ENCODE results near the gene ADIRF. TPM values are rescaled to one million over a fixed set of nuclear protein-coding genes. Genes with fewer than 3 reads are reported as not detected.
"Not testable (repeated sequence)": the region's sequence is repeated elsewhere in the genome, so short reads cannot be mapped to it uniquely, and the experiment has no call there.

Gene ADIRF
- total RNA-seq, 1 donor from 2014 or later = 599 TPM

DNA sequence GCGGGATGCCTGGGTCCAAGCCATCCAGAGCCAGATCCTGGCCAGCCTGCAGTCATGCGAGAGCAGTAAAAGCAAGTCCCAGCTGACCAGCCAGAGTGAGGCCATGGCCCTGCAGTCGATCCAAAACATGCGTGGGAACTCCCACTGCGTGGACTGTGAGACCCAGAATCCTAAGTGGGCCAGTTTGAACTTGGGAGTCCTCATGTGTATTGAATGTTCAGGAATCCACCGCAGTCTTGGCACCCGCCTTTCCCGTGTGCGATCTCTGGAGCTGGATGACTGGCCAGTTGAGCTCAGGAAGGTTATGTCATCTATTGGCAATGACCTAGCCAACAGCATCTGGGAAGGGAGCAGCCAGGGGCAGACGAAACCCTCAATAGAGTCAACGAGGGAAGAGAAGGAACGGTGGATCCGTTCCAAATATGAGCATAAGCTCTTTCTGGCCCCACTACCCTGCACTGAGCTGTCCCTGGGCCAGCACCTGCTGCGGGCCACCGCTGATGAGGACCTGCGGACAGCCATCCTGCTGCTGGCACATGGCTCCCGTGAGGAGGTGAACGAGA is 40.9 kb downstream of the ADIRF start:
- intact Hi-C loops (cut with DNase I); ATAC-seq; DNase-seq (ENCODE audit: low spot score): not testable (repeated sequence)

DNA sequence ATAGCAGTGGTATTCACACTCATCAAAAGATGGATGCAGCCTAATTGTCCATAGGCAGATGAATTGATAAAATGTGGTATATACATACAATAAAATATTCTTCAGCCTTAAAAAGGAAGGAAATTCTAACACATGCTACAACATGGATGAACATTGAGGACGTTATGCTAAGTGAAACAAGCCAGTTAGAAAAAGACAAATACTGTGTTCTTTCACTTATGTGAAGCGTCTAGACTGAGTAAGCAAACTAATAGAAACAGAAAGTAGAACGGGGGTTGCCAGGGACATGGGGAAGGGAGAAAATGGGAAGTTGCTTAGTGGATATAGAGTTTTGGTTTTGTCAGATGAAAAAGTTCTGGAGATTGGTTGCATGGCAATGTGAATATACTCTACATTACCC is 45.2 kb downstream of the ADIRF start:
- intact Hi-C loops (cut with DNase I); ATAC-seq; DNase-seq (ENCODE audit: low spot score): not testable (repeated sequence)

DNA sequence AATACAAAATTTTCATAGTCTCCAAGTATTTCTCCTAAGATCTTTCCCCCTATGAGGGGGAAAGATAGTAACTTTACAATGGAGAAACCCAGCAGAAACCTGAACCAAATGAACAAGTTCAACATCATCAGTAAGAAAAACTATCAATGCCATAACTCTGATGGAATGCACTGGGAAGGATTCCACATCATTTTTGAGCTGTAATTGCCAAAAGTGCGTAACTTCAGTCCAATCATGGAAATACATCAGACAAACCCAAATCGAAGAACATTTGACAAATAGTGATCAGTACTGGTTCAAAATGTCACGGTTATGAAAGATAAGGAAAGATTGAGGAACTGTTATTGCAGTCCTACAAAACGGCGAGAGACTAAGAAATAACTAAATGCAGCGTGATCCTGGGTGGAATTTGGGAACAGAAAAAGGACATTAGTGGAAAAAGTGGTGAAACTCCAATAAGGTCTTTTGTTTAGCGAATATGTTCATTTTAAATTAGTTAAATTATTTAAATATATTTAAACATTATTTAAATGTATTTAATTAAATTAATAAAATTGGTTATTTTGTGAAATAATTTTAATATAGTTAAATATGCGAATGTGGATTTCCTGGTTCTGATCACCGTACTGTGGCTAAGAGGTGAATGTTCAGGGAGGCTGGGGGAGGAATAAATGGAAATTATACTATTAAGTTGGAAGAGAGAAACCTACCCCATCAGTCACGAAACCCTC is 46.9 kb downstream of the ADIRF start:
- DNase-seq (ENCODE audit: low spot score); ATAC-seq; intact Hi-C loops (cut with DNase I): not testable (repeated sequence)

DNA sequence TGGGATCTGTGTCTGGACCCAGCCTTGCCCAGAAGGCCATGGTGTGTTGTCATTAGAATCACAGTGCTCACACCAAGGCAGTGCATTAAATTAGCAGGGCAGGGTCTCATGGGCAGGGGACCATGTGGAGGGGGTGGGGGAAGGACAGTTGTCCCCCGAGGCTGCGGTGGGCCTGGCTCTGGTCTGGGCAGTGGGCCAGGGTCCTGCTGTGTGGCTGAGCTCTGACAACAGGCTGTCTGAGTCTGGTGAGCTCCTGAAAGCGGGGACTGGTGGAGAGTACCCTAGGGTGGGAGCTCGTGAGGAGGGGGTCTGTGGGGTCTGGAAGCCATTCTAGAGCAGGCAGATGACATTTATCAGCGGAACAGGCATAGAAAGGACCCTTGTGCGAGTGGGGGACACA is 49.8 kb downstream of the ADIRF start:
- DNase-seq (ENCODE audit: low spot score); intact Hi-C loops (cut with DNase I): not testable (repeated sequence)

DNA sequence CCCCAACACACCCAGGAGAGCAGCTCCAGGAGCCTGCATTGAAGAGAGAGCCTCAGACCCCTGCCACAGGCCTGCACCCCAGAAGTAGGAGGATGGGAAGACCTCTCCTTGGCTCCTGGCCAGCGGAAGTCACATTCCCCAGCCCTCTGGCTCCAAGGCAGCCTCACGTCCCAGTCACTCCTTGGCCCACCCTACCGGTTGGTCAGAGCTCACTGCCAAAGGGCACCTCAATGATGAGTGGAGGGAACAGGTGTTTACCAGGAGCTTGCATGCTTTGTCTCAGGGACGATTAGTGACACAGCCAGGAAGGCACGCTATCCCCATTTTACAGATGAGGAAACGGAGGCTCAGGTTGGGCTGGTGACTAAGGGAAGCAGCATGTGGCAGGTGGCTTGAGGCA is 50.8 kb downstream of the ADIRF start:
- intact Hi-C loops (cut with DNase I) = not testable (repeated sequence)

More for the DNA sequence above, 49.8 kb downstream of the ADIRF start:
- not testable (repeated sequence) for ATAC-seq

DNA sequence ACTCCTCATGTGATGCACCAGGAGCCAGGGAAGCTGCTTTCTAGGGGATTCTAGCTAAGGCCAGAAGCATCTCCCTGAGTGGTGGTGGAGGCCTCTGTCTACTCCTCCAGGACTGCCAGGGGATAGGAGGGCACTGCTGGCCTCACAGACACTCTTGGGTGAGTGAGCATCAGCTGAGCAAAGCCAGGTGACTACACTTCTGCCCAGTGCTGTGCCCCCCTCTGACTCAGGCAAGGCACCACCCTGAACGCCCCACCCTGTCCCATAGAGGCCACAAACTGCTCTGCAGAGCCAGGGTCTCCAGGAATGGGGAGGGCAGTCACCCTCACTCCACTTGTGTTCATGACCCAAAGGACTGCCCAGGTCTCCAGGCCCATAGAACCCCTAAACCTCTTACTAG is 51.2 kb downstream of the ADIRF start:
- intact Hi-C loops (cut with DNase I); DNase-seq (ENCODE audit: low spot score); ATAC-seq: not testable (repeated sequence)

More for the DNA sequence above, 50.8 kb downstream of the ADIRF start:
- not testable (repeated sequence) for ATAC-seq; DNase-seq (ENCODE audit: low spot score)

DNA sequence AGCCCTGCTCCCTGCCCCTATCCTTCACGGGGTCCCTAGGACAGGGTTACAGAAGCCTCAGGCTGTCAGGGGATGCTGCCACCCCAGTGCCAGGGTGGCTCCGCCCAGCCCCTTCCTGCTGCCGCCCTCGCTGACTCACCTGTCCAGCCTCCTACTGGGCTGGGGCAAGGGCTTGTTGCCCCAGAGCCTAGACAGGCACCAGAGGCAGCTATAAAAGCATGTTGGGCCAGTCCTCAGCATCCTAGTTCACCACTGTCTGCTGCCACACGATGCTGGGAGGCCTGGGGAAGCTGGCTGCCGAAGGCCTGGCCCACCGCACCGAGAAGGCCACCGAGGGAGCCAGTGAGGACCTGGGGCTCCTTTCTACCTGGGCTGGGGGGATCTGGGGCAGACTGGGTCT is 51.8 kb downstream of the ADIRF start, which contains the start of gene FAM25A:
TSS of gene FAM25A (plus strand) at position 239 of the 400 bp plus-strand sequence. CDS start at position 270, 31 bp downstream.
- ATAC-seq; intact Hi-C loops (cut with DNase I): not testable (repeated sequence)

More for the DNA sequence above, 51.8 kb downstream of the ADIRF start, which contains the start of gene FAM25A:
- not testable (repeated sequence) for DNase-seq (ENCODE audit: low spot score)

Other genes starting within 250 kb of the ADIRF start
- 76.0 TPM for gene BMPR1A, start 211.9 kb upstream of the ADIRF start, total RNA-seq
- gene MMRN2, start 10.9 kb upstream of the ADIRF start, total RNA-seq = 66.2 TPM
- gene SNCG, start 9.9 kb upstream of the ADIRF start, total RNA-seq = 132 TPM
- gene FAM25A, start 51.8 kb downstream of the ADIRF start, total RNA-seq = not detected
- 141 TPM for gene GLUD1, start 126.4 kb downstream of the ADIRF start, total RNA-seq
- 25.8 TPM for gene SHLD2, start 126.7 kb downstream of the ADIRF start, total RNA-seq